ENCODE measurements around the gene AGTRAP. TPM values are rescaled to one million over a fixed set of nuclear protein-coding genes. Genes with fewer than 3 reads are reported as not detected.

AGTRAP gene
- total and polyA plus RNA-seq, 9 of the 15 experiments (the other 6 are each of a cell fraction or from before 2014, with no cell fraction given): 26.8 to 105 (median 57.5) TPM

GRCh38 chr1:11784993-11785769 lies 49.2 kb downstream of the AGTRAP start (continued):
- no peak for TF ChIP-seq ZNF277 (CRISPR knock-in tag; IDR thresholded peaks at IDR 0.05; ENCODE audit: borderline replicate concordance)
- no peak for TF ChIP-seq NR3C1 (CRISPR knock-in tag; IDR thresholded peaks at IDR 0.05)
- peak; percentile 66 for TF ChIP-seq POLR2A (conservative IDR thresholded peaks at IDR 0.05)
- no peak for TF ChIP-seq BRD4 (IDR thresholded peaks at IDR 0.05)
- no peak for TF ChIP-seq NEUROD1 (IDR thresholded peaks at IDR 0.05; ENCODE audit: borderline replicate concordance, low read depth, low read length, partially characterized antibody)
- no peak for TF ChIP-seq ZNF184 (CRISPR knock-in tag; IDR thresholded peaks at IDR 0.05)
- no peak for TF ChIP-seq KLF13 (tag; IDR thresholded peaks at IDR 0.05; ENCODE audit: borderline replicate concordance, low read depth)
- TF ChIP-seq NONO (IDR thresholded peaks at IDR 0.05; ENCODE audit: low read depth in 2 of 2, low read length in 1 of 2): peak in 1 of 2 experiments; percentile 81; a peak in 2 of 4 replicates
- TF ChIP-seq ZNF511 (CRISPR knock-in tag; IDR thresholded peaks at IDR 0.05): 0 out of 2 replicates have a peak, but pooled peaks have one; percentile 78
- TF ChIP-seq XRCC3 (IDR thresholded peaks at IDR 0.05): no peak
- peak; percentile 50 to 93; a peak in 2 of 4 replicates for TF ChIP-seq UBTF (IDR thresholded peaks at IDR 0.05; ENCODE audit: borderline replicate concordance in 1 of 2, low read depth in 2 of 2, low read length in 2 of 2)
- no peak for TF ChIP-seq TRIM25 (IDR thresholded peaks at IDR 0.05; ENCODE audit: borderline replicate concordance)
- no peak for TF ChIP-seq MBD1 (CRISPR knock-in tag; IDR thresholded peaks at IDR 0.05)
- TF ChIP-seq GATAD2A (IDR thresholded peaks at IDR 0.05): 0 out of 2 replicates have a peak, but pooled peaks have one; percentile 43
- TF ChIP-seq HES1 (IDR thresholded peaks at IDR 0.05; ENCODE audit: low read depth): no peak
